Panc1 (cell line): ENCODE data around the gene BCAS3.

Experiments used
- CTCF ChIP-seq: fragments of 450-650 bp; IDR thresholded peaks from 2 replicates; pipeline ENCODE4 v1.5.1; 2017; ENCODE audit warnings: mild to moderate bottlenecking
- POLR2AphosphoS5 ChIP-seq: IDR thresholded peaks from 2 replicates; pipeline ENCODE4 v1.6.1; 2012; ENCODE audit warnings: mild to moderate bottlenecking, low read depth, low read length, moderate library complexity
- SIN3A ChIP-seq: IDR thresholded peaks from 2 replicates; pipeline ENCODE4 v1.6.1; 2012; ENCODE audit warnings: low read depth, mild to moderate bottlenecking, low read length, moderate library complexity, borderline replicate concordance; ENCODE audit not compliant: insufficient read depth
- TCF7L2 ChIP-seq: IDR thresholded peaks from 2 replicates; pipeline ENCODE4 v1.6.1; 2011; ENCODE audit warnings: mild to moderate bottlenecking, low read depth, low read length, inconsistent platforms

- TF ChIP-seq CTCF: no peak
- no peak for TF ChIP-seq POLR2AphosphoS5
- TF ChIP-seq TCF7L2: no peak
- TF ChIP-seq SIN3A: no peak
Observed at GRCh38 chr17:61161615-61162134, 484.0 kb downstream of the BCAS3 start.
